Measurements from ENCODE around the gene TRAF3.

Gene TRAF3

GRCh38 chr14:102807013-102807406 is 29.8 kb downstream of the TRAF3 start:
- no peak overlapping the region for H3K4me3 ChIP-seq (ENCODE audit: low read depth, low read length)
- DNase-seq (ENCODE audit: low read depth), result no peak
- no peak for TF ChIP-seq CTCF (IDR thresholded peaks at IDR 0.05; ENCODE audit: insufficient read depth, low read depth, low read length, missing control alignments)

- no peak overlapping the region for H3K4me3 ChIP-seq (ENCODE audit: low read depth, low read length)
- TF ChIP-seq CTCF (IDR thresholded peaks at IDR 0.05; ENCODE audit: insufficient read depth, low read depth, low read length, missing control alignments), result no peak
- DNase-seq (ENCODE audit: low read depth), result no peak
Observed at GRCh38 chr14:102809870-102810269, 32.6 kb downstream of the TRAF3 start.

- no peak for DNase-seq (ENCODE audit: low read depth)
- TF ChIP-seq CTCF (IDR thresholded peaks at IDR 0.05; ENCODE audit: insufficient read depth, low read depth, low read length, missing control alignments), result no peak
- no peak overlapping the region for H3K4me3 ChIP-seq (ENCODE audit: low read depth, low read length)
Observed at GRCh38 chr14:102810523-102810922, 33.3 kb downstream of the TRAF3 start.

GRCh38 chr14:102811254-102811963 is 34.2 kb downstream of the TRAF3 start:
- H3K4me3 ChIP-seq (ENCODE audit: low read depth, low read length), result no peak overlapping the region
- no peak for TF ChIP-seq CTCF (IDR thresholded peaks at IDR 0.05; ENCODE audit: insufficient read depth, low read depth, low read length, missing control alignments)
- DNase-seq (ENCODE audit: low read depth), result peak; percentile 48

GRCh38 chr14:102811971-102812370 is 34.7 kb downstream of the TRAF3 start:
- DNase-seq (ENCODE audit: low read depth), result no peak
- no peak overlapping the region for H3K4me3 ChIP-seq (ENCODE audit: low read depth, low read length)
- TF ChIP-seq CTCF (IDR thresholded peaks at IDR 0.05; ENCODE audit: insufficient read depth, low read depth, low read length, missing control alignments), result no peak

GRCh38 chr14:102813691-102814090 is 36.4 kb downstream of the TRAF3 start:
- TF ChIP-seq CTCF (IDR thresholded peaks at IDR 0.05; ENCODE audit: insufficient read depth, low read depth, low read length, missing control alignments), result no peak
- no peak for DNase-seq (ENCODE audit: low read depth)
- H3K4me3 ChIP-seq (ENCODE audit: low read depth, low read length), result no peak overlapping the region

- no peak for TF ChIP-seq CTCF (IDR thresholded peaks at IDR 0.05; ENCODE audit: insufficient read depth, low read depth, low read length, missing control alignments)
- DNase-seq (ENCODE audit: low read depth), result no peak
- peak overlapping the region; percentile 47; the same call in 1 of the 2 replicates for H3K4me3 ChIP-seq (ENCODE audit: low read depth, low read length)
Observed at GRCh38 chr14:102817318-102817717, 40.1 kb downstream of the TRAF3 start.
